ENCODE results near the gene EDC3. TPM values are rescaled to one million over a fixed set of nuclear protein-coding genes. Genes with fewer than 3 reads are reported as not detected.

The EDC3 gene
- polyA plus RNA-seq, 2 of the 4 experiments (the other 2 are of a cell fraction) = 23.2 to 24.1 TPM

DNA sequence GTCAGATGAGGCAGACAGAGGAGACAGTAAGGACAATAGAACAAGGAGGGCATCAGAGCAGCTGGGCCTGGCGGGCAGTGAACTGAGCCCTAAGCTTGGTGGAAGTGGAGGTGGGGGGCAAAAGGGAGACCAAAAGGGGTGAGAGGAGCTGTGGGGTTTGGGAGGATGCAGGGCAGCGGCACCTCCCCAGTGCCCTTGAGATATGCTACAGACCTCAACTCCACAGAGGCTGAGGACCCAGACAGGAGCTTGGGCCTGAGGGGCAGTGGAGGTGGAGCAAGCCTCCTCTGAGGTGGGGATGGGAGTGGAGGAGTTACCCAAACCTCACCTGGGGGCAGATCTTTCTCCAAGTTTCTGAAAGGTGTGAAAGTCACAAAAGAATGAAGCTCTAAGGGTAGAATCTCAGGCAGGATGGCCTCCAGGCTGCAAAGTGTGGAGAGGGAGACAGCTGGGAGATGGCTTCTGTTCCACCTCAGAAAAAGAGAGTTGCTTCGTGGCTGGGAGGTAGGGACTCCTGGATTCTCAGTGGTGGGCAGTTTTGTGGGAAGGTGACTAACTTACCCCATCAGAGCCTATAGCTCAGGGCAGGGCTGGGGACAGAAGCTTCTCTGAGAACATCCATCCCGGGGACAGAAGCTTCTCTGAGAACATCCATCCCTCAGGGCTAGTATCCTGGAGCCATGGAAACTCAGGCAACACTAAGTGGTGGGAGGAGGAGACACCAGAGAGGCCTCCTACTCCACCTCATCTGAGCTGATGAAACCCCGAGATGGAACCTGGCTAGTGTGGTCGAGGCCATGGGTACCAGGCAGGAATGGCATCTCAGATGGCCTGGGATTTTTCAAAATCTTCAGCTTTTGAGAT, 82.5 kb downstream of the EDC3 start:
- no peak for ATAC-seq
- Histone ChIP-seq H3K4me1 (peaks cover 11% of the 10 kb centered on the region; the same call in 1 of the 3 replicates), H3K4me2 (peak overlapping the region; percentile 86), H3K27ac (peak overlapping the region in 1 of 2 experiments; percentile 98; a peak in 2 of 6 replicates), H3K9me3 (no peaks in the 10 kb centered on the region), H3K4me3 (no peak overlapping the region)
- no peak for FAIRE-seq
- POLR2A ChIA-PET = interaction anchor here (1.3 kb wide), 1 partner anchor 15 kb away, joined by 3 read pairs; no protein-coding TSS in a partner anchor
- TF ChIP-seq CBX2 (IDR thresholded peaks at IDR 0.05; ENCODE audit: borderline replicate concordance, low read depth) (no peak), NPAS2 (CRISPR knock-in tag; IDR thresholded peaks at IDR 0.05; ENCODE audit: borderline replicate concordance) (no peak), HEYL (CRISPR knock-in tag; IDR thresholded peaks at IDR 0.05) (no peak), EHF (CRISPR knock-in tag; IDR thresholded peaks at IDR 0.05) (no peak), BHLHE40 (IDR thresholded peaks at IDR 0.05; ENCODE audit: low read depth, low read length) (no peak), HOXB13 (CRISPR knock-in tag; IDR thresholded peaks at IDR 0.05; ENCODE audit: low read depth) (no peak), HOXA7 (CRISPR knock-in tag; IDR thresholded peaks at IDR 0.05) (no peak), CBX8 (IDR thresholded peaks at IDR 0.05) (no peak), TP53 (CRISPR knock-in tag; IDR thresholded peaks at IDR 0.05) (no peak)
- TF ChIP-seq, protein P1, sequence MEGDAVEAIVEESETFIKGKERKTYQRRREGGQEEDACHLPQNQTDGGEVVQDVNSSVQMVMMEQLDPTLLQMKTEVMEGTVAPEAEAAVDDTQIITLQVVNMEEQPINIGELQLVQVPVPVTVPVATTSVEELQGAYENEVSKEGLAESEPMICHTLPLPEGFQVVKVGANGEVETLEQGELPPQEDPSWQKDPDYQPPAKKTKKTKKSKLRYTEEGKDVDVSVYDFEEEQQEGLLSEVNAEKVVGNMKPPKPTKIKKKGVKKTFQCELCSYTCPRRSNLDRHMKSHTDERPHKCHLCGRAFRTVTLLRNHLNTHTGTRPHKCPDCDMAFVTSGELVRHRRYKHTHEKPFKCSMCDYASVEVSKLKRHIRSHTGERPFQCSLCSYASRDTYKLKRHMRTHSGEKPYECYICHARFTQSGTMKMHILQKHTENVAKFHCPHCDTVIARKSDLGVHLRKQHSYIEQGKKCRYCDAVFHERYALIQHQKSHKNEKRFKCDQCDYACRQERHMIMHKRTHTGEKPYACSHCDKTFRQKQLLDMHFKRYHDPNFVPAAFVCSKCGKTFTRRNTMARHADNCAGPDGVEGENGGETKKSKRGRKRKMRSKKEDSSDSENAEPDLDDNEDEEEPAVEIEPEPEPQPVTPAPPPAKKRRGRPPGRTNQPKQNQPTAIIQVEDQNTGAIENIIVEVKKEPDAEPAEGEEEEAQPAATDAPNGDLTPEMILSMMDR (IDR thresholded peaks at IDR 0.05) = no peak
- WGBS (ENCODE audit: missing lambda C conversion rate) = 85% methylated on average over 6 of the region's 6 CpGs
- no peak for DNase-seq (ENCODE audit: low read depth in 1 of 2, low spot score in 1 of 2)
- CTCF ChIA-PET = interaction anchor here (0.9 to 3.5 kb wide), 4 partner anchors 8 to 174 kb away, joined by 3 to 17 read pairs (median 6); no protein-coding TSS in a partner anchor

DNA sequence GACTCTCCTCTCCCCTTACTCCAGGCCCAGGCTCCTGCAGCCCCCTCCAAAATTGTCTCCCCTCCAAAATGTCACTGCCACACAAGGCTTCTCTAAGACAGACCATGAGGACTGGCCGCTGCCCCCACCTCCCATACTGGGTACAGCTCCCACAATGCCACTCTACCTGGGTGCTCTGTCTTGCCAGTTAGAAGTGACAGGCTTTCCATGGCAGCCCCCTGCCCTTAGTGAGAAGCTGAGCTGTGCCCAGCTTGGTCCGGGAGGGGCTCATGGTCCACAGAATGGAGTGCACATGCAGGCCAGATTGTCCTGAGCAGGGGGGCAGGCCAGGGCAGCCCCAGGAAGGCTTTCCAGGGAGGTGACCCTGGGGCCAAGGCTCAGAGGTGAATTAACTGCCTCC, 83.1 kb downstream of the EDC3 start:
- DNase-seq (ENCODE audit: low read depth in 1 of 2, low spot score in 1 of 2) (no peak), FAIRE-seq (no peak), ATAC-seq (no peak)
- H3K4me1 ChIP-seq = peaks cover 9% of the 10 kb centered on the region; the same call in 1 of the 3 replicates
- no peak overlapping the region for H3K4me3 ChIP-seq
- no peak overlapping the region for H3K4me2 ChIP-seq
- no peaks in the 10 kb centered on the region for H3K9me3 ChIP-seq
- H3K27ac ChIP-seq = no peak overlapping the region
- ChIA-PET CTCF (interaction anchor here (1.9 to 3.5 kb wide), 4 partner anchors 9 to 22 kb away, joined by 5 to 17 read pairs (median 6); no protein-coding TSS in a partner anchor), POLR2A (no interaction called here)
- no peak for TF ChIP-seq SMC3 (IDR thresholded peaks at IDR 0.05)
- TF ChIP-seq GATA3 (IDR thresholded peaks at IDR 0.05; ENCODE audit: borderline replicate concordance) = no peak
- TF ChIP-seq, protein P2, sequence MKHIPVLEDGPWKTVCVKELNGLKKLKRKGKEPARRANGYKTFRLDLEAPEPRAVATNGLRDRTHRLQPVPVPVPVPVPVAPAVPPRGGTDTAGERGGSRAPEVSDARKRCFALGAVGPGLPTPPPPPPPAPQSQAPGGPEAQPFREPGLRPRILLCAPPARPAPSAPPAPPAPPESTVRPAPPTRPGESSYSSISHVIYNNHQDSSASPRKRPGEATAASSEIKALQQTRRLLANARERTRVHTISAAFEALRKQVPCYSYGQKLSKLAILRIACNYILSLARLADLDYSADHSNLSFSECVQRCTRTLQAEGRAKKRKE (CRISPR knock-in tag; IDR thresholded peaks at IDR 0.05; ENCODE audit: low read depth) = no peak
- no peak for TF ChIP-seq CBX2 (IDR thresholded peaks at IDR 0.05; ENCODE audit: borderline replicate concordance, low read depth)
- no peak for TF ChIP-seq CHD2 (IDR thresholded peaks at IDR 0.05; ENCODE audit: low read length, partially characterized antibody)
- TF ChIP-seq, protein P3, sequence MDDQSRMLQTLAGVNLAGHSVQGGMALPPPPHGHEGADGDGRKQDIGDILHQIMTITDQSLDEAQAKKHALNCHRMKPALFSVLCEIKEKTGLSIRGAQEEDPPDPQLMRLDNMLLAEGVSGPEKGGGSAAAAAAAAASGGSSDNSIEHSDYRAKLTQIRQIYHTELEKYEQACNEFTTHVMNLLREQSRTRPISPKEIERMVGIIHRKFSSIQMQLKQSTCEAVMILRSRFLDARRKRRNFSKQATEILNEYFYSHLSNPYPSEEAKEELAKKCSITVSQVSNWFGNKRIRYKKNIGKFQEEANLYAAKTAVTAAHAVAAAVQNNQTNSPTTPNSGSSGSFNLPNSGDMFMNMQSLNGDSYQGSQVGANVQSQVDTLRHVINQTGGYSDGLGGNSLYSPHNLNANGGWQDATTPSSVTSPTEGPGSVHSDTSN (IDR thresholded peaks at IDR 0.05) = no peak
- TF ChIP-seq, protein P4, sequence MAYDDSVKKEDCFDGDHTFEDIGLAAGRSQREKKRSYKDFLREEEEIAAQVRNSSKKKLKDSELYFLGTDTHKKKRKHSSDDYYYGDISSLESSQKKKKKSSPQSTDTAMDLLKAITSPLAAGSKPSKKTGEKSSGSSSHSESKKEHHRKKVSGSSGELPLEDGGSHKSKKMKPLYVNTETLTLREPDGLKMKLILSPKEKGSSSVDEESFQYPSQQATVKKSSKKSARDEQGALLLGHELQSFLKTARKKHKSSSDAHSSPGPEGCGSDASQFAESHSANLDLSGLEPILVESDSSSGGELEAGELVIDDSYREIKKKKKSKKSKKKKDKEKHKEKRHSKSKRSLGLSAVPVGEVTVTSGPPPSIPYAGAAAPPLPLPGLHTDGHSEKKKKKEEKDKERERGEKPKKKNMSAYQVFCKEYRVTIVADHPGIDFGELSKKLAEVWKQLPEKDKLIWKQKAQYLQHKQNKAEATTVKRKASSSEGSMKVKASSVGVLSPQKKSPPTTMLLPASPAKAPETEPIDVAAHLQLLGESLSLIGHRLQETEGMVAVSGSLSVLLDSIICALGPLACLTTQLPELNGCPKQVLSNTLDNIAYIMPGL (CRISPR knock-in tag; IDR thresholded peaks at IDR 0.05; ENCODE audit: borderline replicate concordance) = no peak
- TF ChIP-seq, protein P5, sequence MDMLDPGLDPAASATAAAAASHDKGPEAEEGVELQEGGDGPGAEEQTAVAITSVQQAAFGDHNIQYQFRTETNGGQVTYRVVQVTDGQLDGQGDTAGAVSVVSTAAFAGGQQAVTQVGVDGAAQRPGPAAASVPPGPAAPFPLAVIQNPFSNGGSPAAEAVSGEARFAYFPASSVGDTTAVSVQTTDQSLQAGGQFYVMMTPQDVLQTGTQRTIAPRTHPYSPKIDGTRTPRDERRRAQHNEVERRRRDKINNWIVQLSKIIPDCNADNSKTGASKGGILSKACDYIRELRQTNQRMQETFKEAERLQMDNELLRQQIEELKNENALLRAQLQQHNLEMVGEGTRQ (IDR thresholded peaks at IDR 0.05) = no peak
- TF ChIP-seq RAD21 (conservative IDR thresholded peaks at IDR 0.05 in 1 of 2, IDR thresholded peaks at IDR 0.05 in 1 of 2) = no peak
- TF ChIP-seq RCOR1 (IDR thresholded peaks at IDR 0.05; ENCODE audit: low read depth, low read length) = no peak
- TF ChIP-seq MYC (IDR thresholded peaks at IDR 0.05; ENCODE audit: borderline replicate concordance, low read length) = no peak
- TF ChIP-seq KDM5A (IDR thresholded peaks at IDR 0.05) = no peak
- no peak for TF ChIP-seq RFX5 (IDR thresholded peaks at IDR 0.05)
- no peak for TF ChIP-seq FOXS1 (CRISPR knock-in tag; IDR thresholded peaks at IDR 0.05)
- TF ChIP-seq PHF8 (IDR thresholded peaks at IDR 0.05; ENCODE audit: borderline replicate concordance, low read depth) = no peak
- no peak for TF ChIP-seq TP53 (CRISPR knock-in tag; IDR thresholded peaks at IDR 0.05)
- WGBS (ENCODE audit: missing lambda C conversion rate) = no CpG with 5 or more reads among the region's 2 CpGs

Data from A549 (cell line).